HepG2 (cell line): ENCODE measurements around the gene TF. TPM values are rescaled to one million over a fixed set of nuclear protein-coding genes. Genes with fewer than 3 reads are reported as not detected.
A peak's percentile ranks its signal among the peaks of the same experiment; 100 is the strongest.

Source experiments
- ATF2 ChIP-seq: sonication (generic); formaldehyde crosslinking; IDR thresholded peaks from 2 replicates; pipeline ENCODE4 v1.4.0; 2020; ENCODE audit warnings: missing genetic modification reagents
- ATF6 ChIP-seq: sonication (generic); formaldehyde crosslinking; conservative IDR thresholded peaks from 2 replicates; pipeline ENCODE4 v1.4.0; 2020; ENCODE audit warnings: missing genetic modification reagents
- FOXM1 ChIP-seq: sonication (generic); formaldehyde crosslinking; IDR thresholded peaks from 2 replicates; pipeline ENCODE4 v1.5.0; 2020; ENCODE audit warnings: missing genetic modification reagents
- FOXP1 ChIP-seq, 2 experiments: fragments of 450-650 bp in 1 of 2; IDR thresholded peaks; 2 replicates each; pipeline ENCODE4 v1.6.1; 2017 to 2018; ENCODE audit warnings: antibody characterized with exemption in 1 of 2
- HDAC2 ChIP-seq: sonication (generic); formaldehyde crosslinking; IDR thresholded peaks from 2 replicates; pipeline ENCODE4 v1.4.0; 2020; ENCODE audit warnings: missing genetic modification reagents
- HNRNPK ChIP-seq: fragments of 200-400 bp; formaldehyde crosslinking; IDR thresholded peaks from 2 replicates; pipeline ENCODE4 v1.6.1; 2018; ENCODE audit warnings: low read length, low read depth, moderate library complexity, mild to moderate bottlenecking; ENCODE audit not compliant: poor library complexity, severe bottlenecking
- HNRNPLL ChIP-seq: fragments of 200-400 bp; formaldehyde crosslinking; IDR thresholded peaks from 2 replicates; pipeline ENCODE4 v1.6.1; 2017; ENCODE audit warnings: mild to moderate bottlenecking, low read depth, low read length; ENCODE audit not compliant: poor library complexity, severe bottlenecking
- HOXD1 ChIP-seq: sonication (generic); formaldehyde crosslinking; IDR thresholded peaks from 2 replicates; pipeline ENCODE4 v1.5.0; 2020; ENCODE audit warnings: missing genetic modification reagents
- LBX2 ChIP-seq: sonication (generic); formaldehyde crosslinking; IDR thresholded peaks from 2 replicates; pipeline ENCODE4 v1.5.0; 2020; ENCODE audit warnings: missing genetic modification reagents, mild to moderate bottlenecking, borderline replicate concordance
- MATR3 ChIP-seq: sonication (generic); formaldehyde crosslinking; IDR thresholded peaks from 2 replicates; pipeline ENCODE4 v1.4.0; 2020; ENCODE audit warnings: missing genetic modification reagents
- MBD4 ChIP-seq: IDR thresholded peaks from 2 replicates; pipeline ENCODE4 v1.6.1; 2012; ENCODE audit warnings: low read length, inconsistent platforms, borderline replicate concordance
- POLR2G ChIP-seq: fragments of 200-400 bp; formaldehyde crosslinking; IDR thresholded peaks from 2 replicates; pipeline ENCODE4 v1.6.1; 2018; ENCODE audit warnings: mild to moderate bottlenecking, low read depth, low read length, moderate library complexity
- RXRA ChIP-seq: sonication (generic); formaldehyde crosslinking; IDR thresholded peaks from 2 replicates; pipeline ENCODE4 v1.5.1; 2020; ENCODE audit warnings: missing genetic modification reagents
- SKIL ChIP-seq: sonication (generic); formaldehyde crosslinking; IDR thresholded peaks from 2 replicates; pipeline ENCODE4 v1.8.0; 2022; ENCODE audit warnings: missing genetic modification reagents, mild to moderate bottlenecking, moderate library complexity, borderline replicate concordance
- SMC3 ChIP-seq: IDR thresholded peaks from 2 replicates; pipeline ENCODE4 v1.6.1; 2011; ENCODE audit warnings: low read length, improper control_type of control experiment
- XBP1 ChIP-seq: sonication (generic); formaldehyde crosslinking; IDR thresholded peaks from 2 replicates; pipeline ENCODE4 v1.5.0; 2020; ENCODE audit warnings: missing genetic modification reagents
- ZBTB4 ChIP-seq: sonication (generic); formaldehyde crosslinking; IDR thresholded peaks from 2 replicates; pipeline ENCODE4 v1.4.0; 2020; ENCODE audit warnings: missing genetic modification reagents, mild to moderate bottlenecking, borderline replicate concordance
- ZNF446 ChIP-seq: sonication (generic); formaldehyde crosslinking; IDR thresholded peaks from 2 replicates; pipeline ENCODE4 v1.5.0; 2020; ENCODE audit warnings: mild to moderate bottlenecking, missing genetic modification reagents
- ZNF562 ChIP-seq: sonication (generic); formaldehyde crosslinking; IDR thresholded peaks from 2 replicates; pipeline ENCODE4 v1.8.0; 2022; ENCODE audit warnings: missing genetic modification reagents, borderline replicate concordance
- polyA plus RNA-seq, 8 experiments: library from polyadenylated mRNA; depleted of rRNA in 3 of 8; stranded (reverse) in 7 of 8; unstranded in 1 of 8; fragments of >200 nt; fragmentation: Illumina TruSeq in 4 of 8; extraction: Trizol in 4 of 8; gene quantifications; 2 replicates each; pipeline versions ENCODE4 v1.2.1 to v1.2.3, GENCODE V29; 2011 to 2016; ENCODE audit warnings: low read depth in 4 of 8, missing spikeins in 1 of 8, mixed read lengths in 1 of 8; ENCODE audit not compliant: insufficient read depth in 1 of 8
- total RNA-seq, 5 experiments: library from RNA; depleted of rRNA; stranded (reverse); fragments of >200 nt; fragmentation: Illumina TruSeq; extraction: Trizol; gene quantifications; 2 replicates each; pipeline ENCODE4 v1.2.3, GENCODE V29; 2016; ENCODE audit warnings: low read depth in 1 of 5

The TF gene
- total and polyA plus RNA-seq, 2 of the 13 experiments (the other 11 are each of a cell fraction or from before 2014, with no cell fraction given), result 10,074 to 11,821 TPM

- TF ChIP-seq ATF6 (CRISPR knock-in tag) (0 out of 2 replicates have a peak, but pooled peaks have one; percentile 36), FOXP1 (IDR thresholded peaks at IDR 0.05) (no peak), FOXP1 (CRISPR knock-in tag; IDR thresholded peaks at IDR 0.05) (peak; percentile 73), LBX2 (CRISPR knock-in tag) (peak; percentile 7; the same call in 1 of the 2 replicates), MATR3 (CRISPR knock-in tag) (no peak), ZBTB4 (CRISPR knock-in tag) (peak; percentile 95), HDAC2 (CRISPR knock-in tag) (peak; percentile 97), HOXD1 (CRISPR knock-in tag) (peak; percentile 55; the same call in 1 of the 2 replicates), ZNF446 (no peak; the same call in 1 of the 2 replicates), HNRNPLL (peak; percentile 71), SKIL (CRISPR knock-in tag) (peak; percentile 97), ATF2 (peak; percentile 95), MBD4 (no peak), RXRA (peak; percentile 97), FOXM1 (CRISPR knock-in tag) (no peak), POLR2G (peak; percentile 99), ZNF562 (no peak), SMC3 (peak; percentile 34; the same call in 1 of the 2 replicates), XBP1 (CRISPR knock-in tag) (no peak), HNRNPK (peak; percentile 91)
Observed at GRCh38 chr3:133745981-133746711, at the start of gene TF (continued).
